Keratinocyte (primary cell): ENCODE measurements around the gene CCNDBP1. TPM values are rescaled to one million over a fixed set of nuclear protein-coding genes. Genes with fewer than 3 reads are reported as not detected.

Experiments used
- DNase-seq: peaks from one replicate; pipeline ENCODE4 v3.0.0-alpha.2; 2011; ENCODE audit warnings: low read depth, missing footprints, low spot score
- FAIRE-seq: peaks from 2 replicates; lab custom pipeline; 2011; peaks lifted over from hg19 to GRCh38; lab: Jason Lieb, UNC
- H2AFZ ChIP-seq: 2 replicates; pipeline ENCODE4 v1.6.0; 2012; ENCODE audit warnings: low read length, control low read depth, inconsistent platforms; ENCODE audit not compliant: control insufficient read depth
- H3K27ac ChIP-seq: 2 replicates; pipeline ENCODE4 v1.5.1; 2011; ENCODE audit warnings: low read length; ENCODE audit not compliant: control insufficient read depth, insufficient read depth
- H3K27me3 ChIP-seq: 3 replicates; pipeline ENCODE4 v1.6.0; 2011; ENCODE audit warnings: low read length; ENCODE audit not compliant: control insufficient read depth, insufficient read depth; ENCODE audit errors: extremely low read depth
- H3K36me3 ChIP-seq, 2 experiments: 2 replicates in 1 of 2; 3 replicates in 1 of 2; pipeline ENCODE4 v1.5.1; 2011; ENCODE audit warnings: low read length in 2 of 2, mild to moderate bottlenecking in 1 of 2; ENCODE audit not compliant: control insufficient read depth in 2 of 2, insufficient read depth in 2 of 2; ENCODE audit errors: extremely low read depth in 1 of 2
- H3K4me1 ChIP-seq: 3 replicates; pipeline ENCODE4 v1.5.1; 2011; ENCODE audit warnings: low read length; ENCODE audit not compliant: control insufficient read depth, insufficient read depth; ENCODE audit errors: extremely low read depth
- H3K4me2 ChIP-seq: 3 replicates; pipeline ENCODE4 v1.6.0; 2011; ENCODE audit warnings: low read depth, low read length; ENCODE audit not compliant: control insufficient read depth, insufficient read depth; ENCODE audit errors: extremely low read depth
- H3K4me3 ChIP-seq, 3 experiments: fragments of 200-600 bp in 1 of 3; sonication (generic) in 1 of 3; 2 replicates in 2 of 3; 3 replicates in 1 of 3; pipeline ENCODE4 v1.5.1; 2011 to 2016; ENCODE audit warnings: low read length in 3 of 3, mild to moderate bottlenecking in 3 of 3, control low read depth in 2 of 3, inconsistent platforms in 1 of 3, low read depth in 1 of 3, mixed read lengths in 1 of 3, mixed run types in 1 of 3, moderate library complexity in 1 of 3; ENCODE audit not compliant: control insufficient read depth in 2 of 3, insufficient read depth in 2 of 3; ENCODE audit errors: extremely low read depth in 1 of 3
- H3K79me2 ChIP-seq: 2 replicates; pipeline ENCODE4 v1.6.0; 2012; ENCODE audit warnings: low read length; ENCODE audit not compliant: control insufficient read depth, insufficient read depth
- H3K9ac ChIP-seq: 3 replicates; pipeline ENCODE4 v1.6.0; 2011; ENCODE audit warnings: low read length; ENCODE audit not compliant: control insufficient read depth, insufficient read depth; ENCODE audit errors: extremely low read depth
- H3K9me1 ChIP-seq: 3 replicates; pipeline ENCODE4 v1.6.0; 2011; ENCODE audit warnings: low read length; ENCODE audit not compliant: control insufficient read depth, insufficient read depth; ENCODE audit errors: extremely low read depth
- H3K9me3 ChIP-seq: 2 replicates; pipeline ENCODE4 v1.5.1; 2012; ENCODE audit warnings: low read depth, low read length; ENCODE audit not compliant: control insufficient read depth
- H4K20me1 ChIP-seq: 3 replicates; pipeline ENCODE4 v1.6.0; 2011; ENCODE audit warnings: low read length; ENCODE audit not compliant: control insufficient read depth, insufficient read depth; ENCODE audit errors: extremely low read depth
- CTCF ChIP-seq, 3 experiments: IDR thresholded peaks in 1 of 3; conservative IDR thresholded peaks in 1 of 3; optimal IDR thresholded peaks in 1 of 3; 2 replicates in 2 of 3; 3 replicates in 1 of 3; pipeline versions ENCODE3 to v1.5.1; 2011; ENCODE audit warnings: low read length in 3 of 3, mild to moderate bottlenecking in 3 of 3, moderate library complexity in 2 of 3, control low read depth in 1 of 3, inconsistent platforms in 1 of 3; ENCODE audit not compliant: insufficient read depth in 2 of 3; ENCODE audit errors: extremely low read depth in 1 of 3
- EZH2 ChIP-seq: IDR thresholded peaks from one replicate; pipeline ENCODE4 v1.6.1; 2012; ENCODE audit warnings: inconsistent platforms, mild to moderate bottlenecking, low read length, moderate library complexity
- dilution Hi-C: fragments of 300-500 bp; cut with MboI; formaldehyde crosslinking; loops from one replicate; pipeline ENCODE4 v1.7.0; 2020; ENCODE audit warnings: low sequenced_read_pairs; ENCODE audit not compliant: extremely low pct_ligation_motif_present
- polyA plus RNA-seq, 5 experiments: library from polyadenylated mRNA; depleted of rRNA in 3 of 5; stranded (reverse) in 3 of 5; stranded (forward) in 1 of 5; unstranded in 1 of 5; fragments of >200 nt; gene quantifications; 1 replicate in 1 of 5; 2 replicates in 3 of 5; 3 replicates in 1 of 5; pipeline versions ENCODE4 v1.2.1 to v1.2.3, GENCODE V29; 2011 to 2012; ENCODE audit warnings: missing spikeins in 2 of 5, low read depth in 1 of 5, low replicate concordance in 1 of 5

Gene CCNDBP1
- polyA plus RNA-seq, 1 donor (not counting 4 experiments of a cell fraction or from before 2014, with no cell fraction given), result 53.5 TPM

DNA sequence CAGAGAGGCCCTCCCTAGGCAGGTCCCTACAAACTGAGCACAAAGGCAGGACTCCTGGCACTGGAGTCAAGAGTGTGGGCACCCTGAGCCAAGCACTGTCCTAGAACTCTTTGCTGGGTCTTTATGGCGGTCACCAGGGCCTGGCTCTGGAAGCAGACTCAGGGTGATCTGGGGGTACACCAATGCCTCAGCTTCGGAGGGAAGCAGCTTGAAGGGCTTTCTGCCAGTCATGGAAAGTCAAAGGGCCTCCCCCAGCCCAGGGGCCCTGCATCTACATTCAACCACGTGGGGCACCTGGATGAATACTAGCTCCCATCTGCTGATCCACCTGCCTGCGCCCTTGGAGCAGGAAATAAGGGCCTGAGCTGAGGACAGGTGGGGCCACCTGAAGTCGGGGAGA lies 28.3 kb downstream of the CCNDBP1 start:
- Histone ChIP-seq H3K36me3 (no peaks in the 10 kb centered on the region), H3K9me1 (no peaks in the 10 kb centered on the region), H3K27ac (no peak overlapping the region), H2AFZ (no peak overlapping the region), H3K9me3 (no peaks in the 10 kb centered on the region), H3K4me2 (no peak overlapping the region), H4K20me1 (no peaks in the 10 kb centered on the region), H3K4me3 (no peak overlapping the region), H3K4me1 (peaks cover 2% of the 10 kb centered on the region), H3K9ac (no peak overlapping the region), H3K27me3 (peaks cover 10% of the 10 kb centered on the region), H3K79me2 (no peaks in the 10 kb centered on the region)
- dilution Hi-C loops, result no loop called here
- TF ChIP-seq CTCF (optimal IDR thresholded peaks at IDR 0.05 in 1 of 3, IDR thresholded peaks at IDR 0.05 in 1 of 3, conservative IDR thresholded peaks at IDR 0.05 in 1 of 3; ENCODE audit: extremely low read depth in 1 of 3, insufficient read depth in 2 of 3, low read length in 3 of 3), result no peak
- TF ChIP-seq EZH2, result no peak
- DNase-seq (no peak), FAIRE-seq (no peak)

DNA sequence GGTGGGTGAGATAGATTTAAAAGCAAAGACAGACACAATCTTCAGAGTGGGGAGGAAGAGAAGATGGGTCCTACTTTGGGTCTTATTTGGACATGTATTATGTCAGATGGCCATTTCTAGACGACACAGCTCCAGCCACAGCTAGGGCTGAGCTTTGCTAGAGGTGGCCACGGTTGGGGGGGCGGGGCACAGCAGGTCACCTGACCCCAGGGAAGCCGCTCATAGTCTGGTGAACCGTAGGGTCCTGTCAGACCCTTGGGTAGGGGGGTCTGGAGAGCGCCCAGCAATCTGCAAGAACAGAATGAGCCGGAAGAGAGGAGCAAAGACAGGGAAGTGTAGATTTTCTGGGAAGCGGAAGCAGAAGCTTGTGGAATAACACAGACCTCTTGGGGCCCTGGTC lies 29.0 kb downstream of the CCNDBP1 start:
- Histone ChIP-seq H3K4me2 (no peak overlapping the region), H3K27ac (no peak overlapping the region), H3K27me3 (peaks cover 8% of the 10 kb centered on the region), H3K9me3 (no peaks in the 10 kb centered on the region), H4K20me1 (no peaks in the 10 kb centered on the region), H3K4me3 (no peak overlapping the region), H2AFZ (no peak overlapping the region), H3K9me1 (no peaks in the 10 kb centered on the region), H3K4me1 (peaks cover 8% of the 10 kb centered on the region), H3K9ac (no peak overlapping the region), H3K79me2 (no peaks in the 10 kb centered on the region), H3K36me3 (no peaks in the 10 kb centered on the region)
- no peak for DNase-seq
- dilution Hi-C loops, result no loop called here
- FAIRE-seq, result no peak
- no peak for TF ChIP-seq CTCF (optimal IDR thresholded peaks at IDR 0.05 in 1 of 3, IDR thresholded peaks at IDR 0.05 in 1 of 3, conservative IDR thresholded peaks at IDR 0.05 in 1 of 3; ENCODE audit: extremely low read depth in 1 of 3, insufficient read depth in 2 of 3, low read length in 3 of 3)
- no peak for TF ChIP-seq EZH2
